NB4 (cell line): ENCODE data around the gene THSD4.

Experiments used
- MYC ChIP-seq: IDR thresholded peaks from 2 replicates; pipeline ENCODE4 v1.6.1; 2011; ENCODE audit warnings: low read depth, low read length
- POLR2A ChIP-seq: IDR thresholded peaks from 2 replicates; pipeline ENCODE4 v1.6.1; 2011; ENCODE audit warnings: mild to moderate bottlenecking; ENCODE audit not compliant: insufficient read length; ENCODE audit errors: extremely low read depth
- TF ChIP-seq, protein P1 (sequence below): IDR thresholded peaks from one replicate; pipeline ENCODE4 v1.5.1; 2012; ENCODE audit warnings: low read depth, low read length
- TF ChIP-seq, protein P2 (sequence below): IDR thresholded peaks from 2 replicates; pipeline ENCODE4 v1.6.1; 2011; ENCODE audit warnings: low read depth, low read length

DNA sequence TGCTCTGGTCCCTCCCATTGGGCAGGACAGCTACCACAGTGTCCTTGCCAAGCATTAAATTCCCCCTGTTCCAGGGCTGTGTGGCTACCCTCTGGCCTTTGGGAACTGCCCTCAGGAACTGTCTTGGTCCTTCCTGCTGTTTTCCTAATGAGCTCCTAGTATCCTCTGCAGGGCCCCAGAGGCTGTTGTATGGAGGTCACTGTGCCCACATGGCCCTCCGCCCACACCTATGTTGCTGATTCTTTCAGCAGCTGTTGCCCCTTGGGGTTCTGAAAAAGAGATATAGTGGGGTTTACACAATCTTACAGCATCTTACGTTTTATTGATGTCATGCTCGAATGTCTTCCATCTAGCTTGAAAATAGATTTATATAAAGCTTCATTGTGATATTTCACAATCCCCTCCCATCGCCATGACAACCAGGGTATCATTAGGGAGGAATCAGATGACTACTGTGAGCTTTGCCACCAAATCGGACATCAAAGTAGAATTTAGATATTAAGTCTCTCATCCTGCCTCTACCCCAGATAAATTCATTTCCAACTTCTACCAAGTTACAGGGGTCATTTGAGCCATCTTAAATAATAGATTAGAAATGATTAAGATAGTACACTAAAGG lies 598.0 kb downstream of the THSD4 start:
- TF ChIP-seq, protein P1, sequence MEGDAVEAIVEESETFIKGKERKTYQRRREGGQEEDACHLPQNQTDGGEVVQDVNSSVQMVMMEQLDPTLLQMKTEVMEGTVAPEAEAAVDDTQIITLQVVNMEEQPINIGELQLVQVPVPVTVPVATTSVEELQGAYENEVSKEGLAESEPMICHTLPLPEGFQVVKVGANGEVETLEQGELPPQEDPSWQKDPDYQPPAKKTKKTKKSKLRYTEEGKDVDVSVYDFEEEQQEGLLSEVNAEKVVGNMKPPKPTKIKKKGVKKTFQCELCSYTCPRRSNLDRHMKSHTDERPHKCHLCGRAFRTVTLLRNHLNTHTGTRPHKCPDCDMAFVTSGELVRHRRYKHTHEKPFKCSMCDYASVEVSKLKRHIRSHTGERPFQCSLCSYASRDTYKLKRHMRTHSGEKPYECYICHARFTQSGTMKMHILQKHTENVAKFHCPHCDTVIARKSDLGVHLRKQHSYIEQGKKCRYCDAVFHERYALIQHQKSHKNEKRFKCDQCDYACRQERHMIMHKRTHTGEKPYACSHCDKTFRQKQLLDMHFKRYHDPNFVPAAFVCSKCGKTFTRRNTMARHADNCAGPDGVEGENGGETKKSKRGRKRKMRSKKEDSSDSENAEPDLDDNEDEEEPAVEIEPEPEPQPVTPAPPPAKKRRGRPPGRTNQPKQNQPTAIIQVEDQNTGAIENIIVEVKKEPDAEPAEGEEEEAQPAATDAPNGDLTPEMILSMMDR, result no peak
- TF ChIP-seq POLR2A (no peak), MYC (no peak)
- TF ChIP-seq, protein P2, sequence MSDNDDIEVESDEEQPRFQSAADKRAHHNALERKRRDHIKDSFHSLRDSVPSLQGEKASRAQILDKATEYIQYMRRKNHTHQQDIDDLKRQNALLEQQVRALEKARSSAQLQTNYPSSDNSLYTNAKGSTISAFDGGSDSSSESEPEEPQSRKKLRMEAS, result no peak
